KOPT-K1 (cell line): Measurements from ENCODE around the gene NSD2.

Experiments
- H3K27ac ChIP-seq: fragments of 200-600 bp; sonication (generic); 2 replicates; pipeline ENCODE4 v1.5.1; 2016; ENCODE audit warnings: antibody characterized with exemption, mild to moderate bottlenecking, low read depth, low read length; ENCODE audit not compliant: poor library complexity, severe bottlenecking
- H3K36me3 ChIP-seq: fragments of 200-600 bp; sonication (generic); 2 replicates; pipeline ENCODE4 v1.5.1; 2017; ENCODE audit warnings: antibody characterized with exemption, mild to moderate bottlenecking, low read length, moderate library complexity; ENCODE audit not compliant: insufficient read depth
- H3K9me3 ChIP-seq: fragments of 200-600 bp; sonication (generic); 2 replicates; pipeline ENCODE4 v1.5.1; 2017; ENCODE audit warnings: antibody characterized with exemption, low read length, mild to moderate bottlenecking; ENCODE audit not compliant: insufficient read depth, poor library complexity, severe bottlenecking

The NSD2 gene

GRCh38 chr4:1969928-1970723 is 98.9 kb downstream of the NSD2 start:
- Histone ChIP-seq H3K27ac (no peak overlapping the region), H3K36me3 (peaks cover 100% of the 10 kb centered on the region), H3K9me3 (no peaks in the 10 kb centered on the region)

GRCh38 chr4:1970926-1971325 is 99.7 kb downstream of the NSD2 start:
- Histone ChIP-seq H3K36me3 (peaks cover 100% of the 10 kb centered on the region), H3K9me3 (no peaks in the 10 kb centered on the region), H3K27ac (no peak overlapping the region)

- Histone ChIP-seq H3K9me3 (no peaks in the 10 kb centered on the region), H3K27ac (no peak overlapping the region), H3K36me3 (peaks cover 100% of the 10 kb centered on the region)
Observed at GRCh38 chr4:1971456-1972200, 100.4 kb downstream of the NSD2 start.

- Histone ChIP-seq H3K9me3 (no peaks in the 10 kb centered on the region), H3K36me3 (peaks cover 100% of the 10 kb centered on the region), H3K27ac (no peak overlapping the region)
Observed at GRCh38 chr4:1972414-1972813, 101.2 kb downstream of the NSD2 start.

- no peaks in the 10 kb centered on the region for H3K9me3 ChIP-seq
- peaks cover 100% of the 10 kb centered on the region for H3K36me3 ChIP-seq
- H3K27ac ChIP-seq = no peak overlapping the region
Observed at GRCh38 chr4:1973218-1973617, 102.0 kb downstream of the NSD2 start.

GRCh38 chr4:1973661-1974060 is 102.5 kb downstream of the NSD2 start:
- peaks cover 100% of the 10 kb centered on the region for H3K36me3 ChIP-seq
- H3K9me3 ChIP-seq = no peaks in the 10 kb centered on the region
- H3K27ac ChIP-seq = no peak overlapping the region

GRCh38 chr4:1974840-1975239 is 103.6 kb downstream of the NSD2 start:
- no peaks in the 10 kb centered on the region for H3K9me3 ChIP-seq

GRCh38 chr4:1975391-1975801 is 104.2 kb downstream of the NSD2 start:
- H3K36me3 ChIP-seq = peaks cover 100% of the 10 kb centered on the region
- H3K9me3 ChIP-seq = no peaks in the 10 kb centered on the region
- H3K27ac ChIP-seq = no peak overlapping the region

More at GRCh38 chr4:1974840-1975239, 103.6 kb downstream of the NSD2 start:
- Histone ChIP-seq H3K36me3 (peaks cover 100% of the 10 kb centered on the region), H3K27ac (no peak overlapping the region)

- peaks cover 100% of the 10 kb centered on the region for H3K36me3 ChIP-seq
- H3K27ac ChIP-seq = no peak overlapping the region
Observed at GRCh38 chr4:1975880-1976279, 104.7 kb downstream of the NSD2 start.

GRCh38 chr4:1976416-1977352 is 105.5 kb downstream of the NSD2 start:
- no peaks in the 10 kb centered on the region for H3K9me3 ChIP-seq
- H3K36me3 ChIP-seq = peaks cover 100% of the 10 kb centered on the region
- H3K27ac ChIP-seq = no peak overlapping the region

More at GRCh38 chr4:1975880-1976279, 104.7 kb downstream of the NSD2 start:
- H3K9me3 ChIP-seq = no peaks in the 10 kb centered on the region

GRCh38 chr4:1978226-1978625 is 107.0 kb downstream of the NSD2 start:
- Histone ChIP-seq H3K9me3 (no peaks in the 10 kb centered on the region), H3K27ac (no peak overlapping the region), H3K36me3 (peaks cover 100% of the 10 kb centered on the region)

- Histone ChIP-seq H3K36me3 (peaks cover 100% of the 10 kb centered on the region), H3K27ac (no peak overlapping the region), H3K9me3 (no peaks in the 10 kb centered on the region)
Observed at GRCh38 chr4:1978741-1979476, 107.7 kb downstream of the NSD2 start.

- Histone ChIP-seq H3K27ac (no peak overlapping the region), H3K9me3 (no peaks in the 10 kb centered on the region), H3K36me3 (peaks cover 100% of the 10 kb centered on the region)
Observed at GRCh38 chr4:1979477-1980196, 108.4 kb downstream of the NSD2 start.

- Histone ChIP-seq H3K27ac (no peak overlapping the region), H3K36me3 (peaks cover 100% of the 10 kb centered on the region), H3K9me3 (no peaks in the 10 kb centered on the region)
Observed at GRCh38 chr4:1980561-1981041, 109.4 kb downstream of the NSD2 start.
